ENCODE results near the gene LILRA6. TPM values are rescaled to one million over a fixed set of nuclear protein-coding genes. Genes with fewer than 3 reads are reported as not detected.
"Not testable (repeated sequence)": the region's sequence is repeated elsewhere in the genome, so short reads cannot be mapped to it uniquely, and the experiment has no call there.

The LILRA6 gene
- total RNA-seq, 1 experiment from 2014 or later: not detected

DNA sequence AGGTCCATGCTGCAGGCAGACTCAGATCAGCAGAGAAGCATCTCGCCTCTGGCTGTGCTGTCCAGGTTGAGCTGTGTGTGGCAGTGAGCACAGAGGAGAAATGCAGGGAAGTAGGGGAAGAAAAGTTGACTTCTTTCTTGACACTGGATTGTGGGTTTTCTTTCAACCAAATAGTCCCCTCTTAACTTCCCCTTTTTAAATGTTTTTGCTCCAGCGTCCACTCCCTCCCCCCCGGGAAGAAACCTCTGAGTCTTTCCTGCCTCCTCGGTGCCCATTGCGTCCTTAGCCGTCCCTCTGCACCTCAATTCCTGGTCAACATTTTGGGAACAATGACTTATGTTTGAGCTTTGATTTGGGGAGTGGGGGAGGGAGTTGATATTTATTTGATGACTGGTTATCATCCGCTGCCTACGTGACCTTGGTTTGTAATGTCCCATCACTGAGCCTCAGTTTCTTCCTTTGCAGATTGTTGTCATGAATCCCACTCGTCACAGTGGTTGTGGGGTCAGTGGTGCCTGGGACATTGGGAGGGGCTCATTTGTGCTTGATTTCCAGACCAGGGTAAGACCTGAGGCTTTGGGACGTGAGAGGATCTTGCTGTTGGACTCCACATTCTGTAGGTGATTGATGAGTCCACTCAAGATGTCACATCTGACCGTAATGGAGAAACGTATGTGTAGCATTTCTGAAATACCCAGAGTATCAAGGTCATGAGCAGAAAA lies 38.6 kb upstream of the LILRA6 start, which contains the start of gene LILRB2:
LILRB2 (minus strand) TSS at position 104 of the 722 bp plus-strand sequence. CDS start 614 bp downstream, outside the sequence.
- Histone ChIP-seq H3K4me2 (ENCODE audit: low read length) (no peak within 1 kb of the TSS), H3K9ac (ENCODE audit: low read length) (no peak within 1 kb of the TSS), H4K20me1 (ENCODE audit: insufficient read depth) (no peaks in the 10 kb centered on the region), H3K9me3 (ENCODE audit: control insufficient read depth in 1 of 2, insufficient read depth in 1 of 2, low read depth in 1 of 2, low read length in 2 of 2) (no peaks in the 10 kb centered on the region), H3K27ac (ENCODE audit: low read depth, low read length) (no peak within 1 kb of the TSS), H3K9me2 (ENCODE audit: insufficient read depth) (no peaks in the 10 kb centered on the region), H3K4me1 (ENCODE audit: control insufficient read depth in 1 of 2, insufficient read depth in 2 of 2, low read length in 2 of 2) (no peaks in the 10 kb centered on the region), H3K36me3 (ENCODE audit: control insufficient read depth in 1 of 2, insufficient read depth in 2 of 2, low read length in 2 of 2) (no peaks in the 10 kb centered on the region), H3K79me2 (ENCODE audit: insufficient read depth, low read length) (no peaks in the 10 kb centered on the region), H3K27me3 (ENCODE audit: insufficient read depth, low read length) (peaks cover 31% of the 10 kb centered on the region; the same call in 1 of the 2 replicates), H2AFZ (ENCODE audit: low read depth, low read length, poor library complexity, severe bottlenecking) (no peak within 1 kb of the TSS), H3K4me3 (replicated peaks in 1 of 2; ENCODE audit: low read depth in 1 of 2, low read length in 2 of 2) (no peak within 1 kb of the TSS)
- intact Hi-C loops (cut with micrococcal nuclease): no loop called here
- BruUV-seq (replicated peaks): no TSS peak
- CTCF ChIA-PET: no interaction called here
- ATAC-seq: no peak
- POLR2A ChIA-PET: no interaction called here
- DNase-seq (ENCODE audit: low read depth, low spot score): no peak
- RAD21 ChIA-PET (ENCODE audit: low non-redundant PET in 1 of 2, low total read pairs in 2 of 2, uncharacterized antibody in 2 of 2, unreplicated experiment in 2 of 2): no interaction called here
- no peak for TF ChIP-seq YY1 (IDR thresholded peaks at IDR 0.05; ENCODE audit: extremely low read depth, insufficient replicate concordance, low read depth, low read length)
- TF ChIP-seq ATF3 (IDR thresholded peaks at IDR 0.05): no peak
- no peak for TF ChIP-seq MAX (IDR thresholded peaks at IDR 0.05)
- no peak for TF ChIP-seq SP1 (IDR thresholded peaks at IDR 0.05; ENCODE audit: low read depth)
- no peak for TF ChIP-seq ZFX (IDR thresholded peaks at IDR 0.05)
- no peak for TF ChIP-seq SIN3A (IDR thresholded peaks at IDR 0.05; ENCODE audit: low read depth)

DNA sequence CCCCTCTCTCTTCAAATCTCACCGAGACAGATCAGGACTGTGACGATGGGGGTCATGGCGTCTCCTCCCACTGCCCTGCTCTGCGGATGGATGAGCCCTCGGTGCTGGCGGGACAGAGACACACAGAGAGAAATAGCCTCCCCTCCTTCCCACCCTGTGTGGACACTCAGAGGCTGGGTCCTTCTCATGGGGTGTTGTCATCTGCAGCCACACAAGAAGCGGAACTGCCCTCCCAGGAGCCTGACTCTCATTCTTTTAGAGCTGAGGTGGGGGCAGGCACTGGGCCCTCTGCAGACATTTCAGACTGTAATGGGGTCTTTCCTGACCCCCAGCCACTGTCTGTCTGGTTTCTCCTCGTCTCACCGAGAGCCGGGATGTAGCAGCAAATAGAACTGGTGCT lies 37.9 kb upstream of the LILRA6 start:
- RAD21 ChIA-PET (ENCODE audit: low non-redundant PET in 1 of 2, low total read pairs in 2 of 2, uncharacterized antibody in 2 of 2, unreplicated experiment in 2 of 2); ATAC-seq; H3K79me2 ChIP-seq (ENCODE audit: insufficient read depth, low read length); H3K4me1 ChIP-seq (ENCODE audit: control insufficient read depth in 1 of 2, insufficient read depth in 2 of 2, low read length in 2 of 2); H3K4me2 ChIP-seq (ENCODE audit: low read length); H3K36me3 ChIP-seq (ENCODE audit: control insufficient read depth in 1 of 2, insufficient read depth in 2 of 2, low read length in 2 of 2); H3K9me2 ChIP-seq (ENCODE audit: insufficient read depth); H3K4me3 ChIP-seq (replicated peaks in 1 of 2; ENCODE audit: low read depth in 1 of 2, low read length in 2 of 2); H3K9ac ChIP-seq (ENCODE audit: low read length); H2AFZ ChIP-seq (ENCODE audit: low read depth, low read length, poor library complexity, severe bottlenecking); H3K9me3 ChIP-seq (ENCODE audit: control insufficient read depth in 1 of 2, insufficient read depth in 1 of 2, low read depth in 1 of 2, low read length in 2 of 2); BruUV-seq (replicated peaks); H4K20me1 ChIP-seq (ENCODE audit: insufficient read depth); H3K27ac ChIP-seq (ENCODE audit: low read depth, low read length); DNase-seq (ENCODE audit: low read depth, low spot score); intact Hi-C loops (cut with micrococcal nuclease); POLR2A ChIA-PET: not testable (repeated sequence)
- peaks cover 31% of the 10 kb centered on the region; the same call in 1 of the 2 replicates for H3K27me3 ChIP-seq (ENCODE audit: insufficient read depth, low read length)
- CTCF ChIA-PET: interaction anchor here (0.7 kb wide), 1 partner anchor 14 kb away, joined by 3 read pairs; no protein-coding TSS in a partner anchor

- RAD21 ChIA-PET (ENCODE audit: low non-redundant PET in 1 of 2, low total read pairs in 2 of 2, uncharacterized antibody in 2 of 2, unreplicated experiment in 2 of 2); H3K79me2 ChIP-seq (ENCODE audit: insufficient read depth, low read length); H3K36me3 ChIP-seq (ENCODE audit: control insufficient read depth in 1 of 2, insufficient read depth in 2 of 2, low read length in 2 of 2); H3K4me3 ChIP-seq (replicated peaks in 1 of 2; ENCODE audit: low read depth in 1 of 2, low read length in 2 of 2); H2AFZ ChIP-seq (ENCODE audit: low read depth, low read length, poor library complexity, severe bottlenecking); H3K4me2 ChIP-seq (ENCODE audit: low read length); H3K9me2 ChIP-seq (ENCODE audit: insufficient read depth); ATAC-seq; H3K4me1 ChIP-seq (ENCODE audit: control insufficient read depth in 1 of 2, insufficient read depth in 2 of 2, low read length in 2 of 2); H4K20me1 ChIP-seq (ENCODE audit: insufficient read depth); DNase-seq (ENCODE audit: low read depth, low spot score); intact Hi-C loops (cut with micrococcal nuclease); H3K9me3 ChIP-seq (ENCODE audit: control insufficient read depth in 1 of 2, insufficient read depth in 1 of 2, low read depth in 1 of 2, low read length in 2 of 2); BruUV-seq (replicated peaks); POLR2A ChIA-PET; H3K27ac ChIP-seq (ENCODE audit: low read depth, low read length); H3K9ac ChIP-seq (ENCODE audit: low read length): not testable (repeated sequence)
- peaks cover 31% of the 10 kb centered on the region; the same call in 1 of the 2 replicates for H3K27me3 ChIP-seq (ENCODE audit: insufficient read depth, low read length)
- CTCF ChIA-PET: interaction anchor here (0.7 kb wide), 1 partner anchor 14 kb away, joined by 3 read pairs; no protein-coding TSS in a partner anchor
Observed at GRCh38 chr19:54280025-54280424, 37.4 kb upstream of the LILRA6 start.

All from HCT116 (cell line).